H9 (cell line): ENCODE results near the gene ERRFI1. TPM values are rescaled to one million over a fixed set of nuclear protein-coding genes. Genes with fewer than 3 reads are reported as not detected.
"Not testable (repeated sequence)": the region's sequence is repeated elsewhere in the genome, so short reads cannot be mapped to it uniquely, and the experiment has no call there.

Experiments used
- DNase-seq: peaks from one replicate; pipeline ENCODE4 v3.0.0-alpha.2; 2017
- H2AFZ ChIP-seq: one replicate; pipeline ENCODE4 v1.6.1; 2013; ENCODE audit warnings: mild to moderate bottlenecking, low read length, control low read depth, moderate library complexity
- H2AK5ac ChIP-seq: 2 replicates; pipeline ENCODE4 v1.6.1; 2013; ENCODE audit warnings: low read length, control low read depth, mixed read lengths; ENCODE audit not compliant: insufficient read length
- H2BK120ac ChIP-seq: one replicate; pipeline ENCODE4 v1.6.1; 2013; ENCODE audit warnings: low read depth, mild to moderate bottlenecking, low read length, control low read depth, inconsistent platforms; ENCODE audit not compliant: poor library complexity, severe bottlenecking
- H2BK12ac ChIP-seq: 2 replicates; pipeline ENCODE4 v1.6.1; 2013; ENCODE audit warnings: low read length, control low read depth, mixed read lengths, low read depth; ENCODE audit not compliant: insufficient read length
- H2BK15ac ChIP-seq: 2 replicates; pipeline ENCODE4 v1.6.1; 2013; ENCODE audit warnings: low read depth, low read length, control low read depth
- H2BK20ac ChIP-seq: one replicate; pipeline ENCODE4 v1.6.1; 2013; ENCODE audit warnings: low read depth, mild to moderate bottlenecking, low read length, control low read depth, inconsistent platforms; ENCODE audit not compliant: poor library complexity, severe bottlenecking
- H2BK5ac ChIP-seq: 2 replicates; pipeline ENCODE4 v1.6.1; 2013; ENCODE audit warnings: low read length, control low read depth, mixed read lengths; ENCODE audit not compliant: insufficient read length
- H3K14ac ChIP-seq: 2 replicates; pipeline ENCODE4 v1.6.1; 2013; ENCODE audit warnings: low read length, control low read depth; ENCODE audit not compliant: insufficient read depth
- H3K18ac ChIP-seq: 2 replicates; pipeline ENCODE4 v1.6.1; 2013; ENCODE audit warnings: low read depth, mild to moderate bottlenecking, mixed read lengths, low read length, control low read depth; ENCODE audit not compliant: insufficient read length
- H3K23ac ChIP-seq: 2 replicates; pipeline ENCODE4 v1.6.1; 2013; ENCODE audit warnings: low read length, control low read depth, mixed read lengths, low read depth; ENCODE audit not compliant: insufficient read length
- H3K23me2 ChIP-seq: 2 replicates; pipeline ENCODE4 v1.6.1; 2013; ENCODE audit warnings: low read depth, mild to moderate bottlenecking, mixed read lengths, low read length, control low read depth; ENCODE audit not compliant: insufficient read length, poor library complexity, severe bottlenecking
- H3K27ac ChIP-seq: 2 replicates; pipeline ENCODE4 v1.5.1; 2013; ENCODE audit warnings: low read length, control low read depth, mixed read lengths, low read depth; ENCODE audit not compliant: insufficient read length
- H3K27me3 ChIP-seq: 2 replicates; pipeline ENCODE4 v1.6.1; 2013; ENCODE audit warnings: low read length, control low read depth, inconsistent platforms; ENCODE audit not compliant: insufficient read depth
- H3K4ac ChIP-seq: 2 replicates; pipeline ENCODE4 v1.6.1; 2013; ENCODE audit warnings: low read depth, mild to moderate bottlenecking, control low read depth, inconsistent platforms, low read length, moderate library complexity
- H3K4me1 ChIP-seq: 2 replicates; pipeline ENCODE4 v1.6.1; 2013; ENCODE audit warnings: low read length, control low read depth, inconsistent platforms; ENCODE audit not compliant: insufficient read depth
- H3K4me2 ChIP-seq: 2 replicates; pipeline ENCODE4 v1.6.1; 2013; ENCODE audit warnings: low read length, control low read depth, mixed read lengths; ENCODE audit not compliant: insufficient read length, insufficient read depth
- H3K56ac ChIP-seq: 2 replicates; pipeline ENCODE4 v1.6.1; 2013; ENCODE audit warnings: low read depth, mild to moderate bottlenecking, mixed read lengths, low read length, control low read depth; ENCODE audit not compliant: insufficient read length
- H3K79me1 ChIP-seq: 2 replicates; pipeline ENCODE4 v1.6.1; 2013; ENCODE audit warnings: low read depth, mild to moderate bottlenecking, moderate library complexity, low read length, control low read depth, inconsistent platforms; ENCODE audit not compliant: insufficient read depth, poor library complexity, severe bottlenecking
- H3K79me2 ChIP-seq: 2 replicates; pipeline ENCODE4 v1.6.1; 2013; ENCODE audit warnings: low read length, control low read depth, inconsistent platforms; ENCODE audit not compliant: insufficient read depth
- H3K9ac ChIP-seq: 2 replicates; pipeline ENCODE4 v1.6.1; 2013; ENCODE audit warnings: low read length, control low read depth, mixed read lengths; ENCODE audit not compliant: insufficient read length; ENCODE audit errors: extremely low read depth
- H3K9me3 ChIP-seq: one replicate; pipeline ENCODE4 v1.6.1; 2013; ENCODE audit warnings: low read depth, low read length, inconsistent platforms; ENCODE audit not compliant: control insufficient read depth
- H3T11ph ChIP-seq: one replicate; pipeline ENCODE4 v1.6.1; 2013; ENCODE audit warnings: mild to moderate bottlenecking, low read length, control low read depth, inconsistent platforms
- H4K20me1 ChIP-seq: one replicate; pipeline ENCODE4 v1.6.1; 2013; ENCODE audit not compliant: control insufficient read depth, insufficient read length, insufficient read depth
- H4K5ac ChIP-seq: 2 replicates; pipeline ENCODE4 v1.6.1; 2013; ENCODE audit warnings: low read depth, mild to moderate bottlenecking, mixed read lengths, low read length, control low read depth; ENCODE audit not compliant: insufficient read length
- H4K8ac ChIP-seq: replicated peaks from 2 replicates; pipeline ENCODE4 v1.6.1; 2013; ENCODE audit warnings: low read length, control low read depth, mixed read lengths, low read depth; ENCODE audit not compliant: insufficient read length
- H4K91ac ChIP-seq: 2 replicates; pipeline ENCODE4 v1.6.1; 2013; ENCODE audit warnings: low read depth, mild to moderate bottlenecking, moderate library complexity, mixed read lengths, low read length, control low read depth; ENCODE audit not compliant: insufficient read length
- H3K27ac Mint-ChIP-seq, 3 experiments: 2 replicates in 2 of 3; 3 replicates in 1 of 3; pipeline ENCODE4 v1.8.0; 2020 to 2021; ENCODE audit warnings: mixed read lengths in 3 of 3, mild to moderate bottlenecking in 1 of 3, moderate library complexity in 1 of 3
- H3K27me3 Mint-ChIP-seq: 2 replicates; pipeline ENCODE4 v1.8.0; 2021; ENCODE audit warnings: low read depth, mild to moderate bottlenecking, moderate library complexity, mixed read lengths
- H3K36me3 Mint-ChIP-seq, 3 experiments: 2 replicates in 2 of 3; 3 replicates in 1 of 3; pipeline ENCODE4 v1.8.0; 2020 to 2021; ENCODE audit warnings: low read depth in 3 of 3, mixed read lengths in 3 of 3; ENCODE audit not compliant: insufficient read depth in 1 of 3
- H3K4me1 Mint-ChIP-seq, 2 experiments: 2 replicates each; pipeline ENCODE4 v1.8.0; 2020; ENCODE audit warnings: mixed read lengths in 2 of 2
- H3K4me3 Mint-ChIP-seq, 2 experiments: 2 replicates in 1 of 2; 3 replicates in 1 of 2; pipeline ENCODE4 v1.8.0; 2020 to 2021; ENCODE audit warnings: mild to moderate bottlenecking in 2 of 2, mixed read lengths in 2 of 2, moderate library complexity in 1 of 2
- H3K9me3 Mint-ChIP-seq, 2 experiments: 2 replicates in 1 of 2; 3 replicates in 1 of 2; pipeline ENCODE4 v1.8.0; 2020; ENCODE audit warnings: mild to moderate bottlenecking in 2 of 2, mixed read lengths in 2 of 2, moderate library complexity in 1 of 2
- CTCF ChIP-seq: fragments of 200-600 bp; sonication (generic); conservative IDR thresholded peaks from 3 replicates; pipeline ENCODE4 v1.8.0; 2021; ENCODE audit warnings: antibody characterized with exemption, mild to moderate bottlenecking
- WGBS: extraction: QIAGEN DNeasy Blood & Tissue Kit; methylation state at CpG from one replicate; pipeline ENCODE4 v1.1.7; 2013; ENCODE audit warnings: missing lambda C conversion rate, low lambda C conversion rate, mixed read lengths; ENCODE audit not compliant: insufficient read length; ENCODE audit errors: extremely low coverage; 5-methylcytosine and 5-hydroxymethylcytosine counted together
- total RNA-seq: library from RNA; stranded (reverse); gene quantifications from 2 replicates; pipeline ENCODE4 v1.2.1, GENCODE V29; 2021

ERRFI1 gene
- total RNA-seq, 1 experiment from 2014 or later, result 20.8 TPM

GRCh38 chr1:8070381-8070811 lies 44.3 kb upstream of the ERRFI1 start:
- Histone ChIP-seq H2BK15ac (no peak overlapping the region), H3K56ac (no peak overlapping the region), H3K27ac (no peak overlapping the region), H3K79me2 (no peaks in the 10 kb centered on the region; the same call in 1 of the 2 replicates), H3K9me3 (no peaks in the 10 kb centered on the region), H3K14ac (peak overlapping the region; percentile 16; the same call in 1 of the 2 replicates), H3K23me2 (no peaks in the 10 kb centered on the region), H2BK20ac (no peak overlapping the region), H2AFZ (peak overlapping the region; percentile 95), H3K9ac (no peak overlapping the region), H4K20me1 (no peaks in the 10 kb centered on the region), H4K5ac (no peak overlapping the region), H3K18ac (no peak overlapping the region), H2BK120ac (no peak overlapping the region), H3K23ac (no peak overlapping the region), H3K27me3 (no peaks in the 10 kb centered on the region), H3K4me1 (no peaks in the 10 kb centered on the region; the same call in 1 of the 2 replicates), H3K4me2 (no peak overlapping the region), H3K79me1 (no peaks in the 10 kb centered on the region), H3T11ph (no peak overlapping the region), H3K4ac (no peak overlapping the region), H2AK5ac (no peak overlapping the region), H4K91ac (no peak overlapping the region), H2BK12ac (no peak overlapping the region), H4K8ac (no peak overlapping the region), H2BK5ac (no peak overlapping the region)
- Mint-ChIP-seq H3K27ac (peak overlapping the region in 2 of 3 experiments; percentile 33 to 86; a peak in 3 of 7 replicates), H3K9me3 (peaks cover 1% of the 10 kb centered on the region in 2 experiments; a peak in 3 of 5 replicates), H3K4me3 (no peak overlapping the region), H3K4me1 (peaks cover 9 to 12% of the 10 kb centered on the region in 2 experiments), H3K36me3 (peaks cover 0 to 1% (median under 1%) of the 10 kb centered on the region in 3 experiments; a peak in 2 of 7 replicates), H3K27me3 (no peaks in the 10 kb centered on the region)
- no peak for DNase-seq
- no peak for TF ChIP-seq CTCF
- WGBS, result no CpG with 5 or more reads among the region's 10 CpGs

- not testable (repeated sequence) for H2BK5ac ChIP-seq, H2BK15ac ChIP-seq, H3K36me3 Mint-ChIP-seq, DNase-seq, H4K8ac ChIP-seq, H3K4me3 Mint-ChIP-seq, H3K23ac ChIP-seq, H2AK5ac ChIP-seq, H2AFZ ChIP-seq, H4K20me1 ChIP-seq, H2BK20ac ChIP-seq, H3K4me1 Mint-ChIP-seq, H3K9me3 Mint-ChIP-seq, H3K27me3 Mint-ChIP-seq, H3K18ac ChIP-seq, H3K79me2 ChIP-seq, H2BK12ac ChIP-seq, H3K27me3 ChIP-seq, H3K9me3 ChIP-seq, H4K91ac ChIP-seq, H3K27ac Mint-ChIP-seq, H3K56ac ChIP-seq, H2BK120ac ChIP-seq, H3K23me2 ChIP-seq, H4K5ac ChIP-seq, H3K4ac ChIP-seq, H3T11ph ChIP-seq, H3K4me1 ChIP-seq, H3K27ac ChIP-seq, H3K14ac ChIP-seq, H3K79me1 ChIP-seq, H3K9ac ChIP-seq, H3K4me2 ChIP-seq
- no CpG with 5 or more reads among the region's 8 CpGs for WGBS
Observed at GRCh38 chr1:8069614-8070320, 43.7 kb upstream of the ERRFI1 start.
